NCI-H526 (cell line): ENCODE data around the gene CCSER1.

Experiments
- DNase-seq, 2 experiments: peaks; one replicate each; lab custom pipeline; 2025; lab: John Stamatoyannopoulos, UW

Gene CCSER1

GRCh38 chr4:90958256-90958895 lies 831.2 kb downstream of the CCSER1 start:
- peak; percentile 35 to 39 for DNase-seq

- DNase-seq = no peak
Observed at GRCh38 chr4:90960433-90960832, 833.2 kb downstream of the CCSER1 start.

DNA sequence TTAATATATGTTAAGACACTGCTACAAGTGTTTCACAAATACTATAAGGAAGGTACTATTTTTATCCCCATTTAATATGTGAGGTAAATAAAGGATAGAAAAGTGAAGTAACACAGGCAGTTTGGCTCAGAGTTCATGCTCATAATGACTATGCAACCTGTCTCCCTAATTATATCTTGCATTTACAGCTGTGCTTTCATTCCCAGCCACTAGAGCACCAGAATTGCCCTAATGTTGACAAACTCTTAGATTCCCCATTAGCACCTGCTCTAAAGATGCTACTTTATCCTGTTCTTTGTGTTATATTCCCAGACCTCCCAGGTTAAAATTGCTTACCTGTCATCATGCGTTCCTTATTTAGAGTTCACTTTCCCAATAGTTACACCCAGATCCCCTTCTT lies 833.6 kb downstream of the CCSER1 start:
- DNase-seq = no peak

- no peak for DNase-seq
Observed at GRCh38 chr4:90970021-90970420, 842.8 kb downstream of the CCSER1 start.

DNA sequence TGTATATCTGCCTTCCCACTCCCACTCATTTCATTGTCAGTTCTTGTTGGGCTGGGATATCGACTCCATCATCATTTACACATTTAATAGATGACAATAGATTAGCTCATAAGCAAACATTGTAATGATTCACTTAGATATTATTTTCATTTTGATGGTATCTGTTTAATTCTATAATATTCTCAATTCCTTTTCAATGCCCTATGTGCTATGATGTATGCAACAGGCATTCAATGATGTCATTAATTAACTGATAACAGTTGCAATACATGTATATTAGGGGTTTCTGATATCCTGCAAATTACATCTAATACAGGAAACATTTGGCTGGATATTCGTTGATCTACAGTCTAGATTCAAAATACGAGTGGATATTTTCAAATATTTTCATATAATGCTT lies 850.5 kb downstream of the CCSER1 start:
- DNase-seq = no peak

- no peak for DNase-seq
Observed at GRCh38 chr4:90979556-90979955, 852.4 kb downstream of the CCSER1 start.

- no peak for DNase-seq
Observed at GRCh38 chr4:90982813-90983212, 855.6 kb downstream of the CCSER1 start.

- no peak for DNase-seq
Observed at GRCh38 chr4:90990284-90990683, 863.1 kb downstream of the CCSER1 start.

GRCh38 chr4:90992213-90992612 lies 865.0 kb downstream of the CCSER1 start:
- no peak for DNase-seq

- no peak for DNase-seq
Observed at GRCh38 chr4:90994851-90995574, 867.8 kb downstream of the CCSER1 start.

DNA sequence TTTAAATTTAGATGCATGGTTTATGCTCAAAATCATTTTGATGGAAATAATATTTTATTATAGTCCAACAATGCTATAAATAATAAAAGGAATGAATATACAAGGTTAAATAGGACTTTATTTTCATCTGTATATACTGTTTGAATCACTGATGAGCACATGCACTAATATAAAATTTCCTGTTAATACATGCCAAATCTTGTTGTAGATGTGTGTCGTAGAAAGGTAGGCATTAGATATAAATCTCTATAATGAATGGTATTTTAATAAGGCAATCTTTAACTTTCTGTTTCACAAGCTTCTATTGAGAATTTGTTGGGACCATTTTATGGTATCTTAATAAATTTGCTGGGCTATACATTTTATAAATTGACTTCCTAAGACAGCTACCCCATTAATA lies 868.8 kb downstream of the CCSER1 start:
- DNase-seq = no peak

DNA sequence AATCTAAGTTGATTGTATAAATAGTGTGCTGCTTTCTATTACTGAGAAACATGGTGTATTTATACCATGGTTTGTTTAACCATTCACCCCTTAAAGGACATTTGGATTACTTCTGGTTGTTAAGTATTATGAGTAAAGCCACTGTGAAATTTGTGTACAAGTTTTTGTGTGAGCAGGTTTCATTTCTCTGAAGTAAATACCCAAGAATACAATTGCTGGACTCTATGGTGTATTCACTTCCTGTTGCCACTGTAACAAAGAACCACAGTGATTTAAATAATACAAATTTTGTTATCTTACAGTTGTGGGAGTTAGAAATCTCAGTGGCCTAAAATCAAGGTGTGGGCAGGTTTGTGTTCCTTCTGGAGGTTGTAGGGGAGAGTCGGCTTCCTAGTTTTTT lies 869.6 kb downstream of the CCSER1 start:
- no peak for DNase-seq

DNA sequence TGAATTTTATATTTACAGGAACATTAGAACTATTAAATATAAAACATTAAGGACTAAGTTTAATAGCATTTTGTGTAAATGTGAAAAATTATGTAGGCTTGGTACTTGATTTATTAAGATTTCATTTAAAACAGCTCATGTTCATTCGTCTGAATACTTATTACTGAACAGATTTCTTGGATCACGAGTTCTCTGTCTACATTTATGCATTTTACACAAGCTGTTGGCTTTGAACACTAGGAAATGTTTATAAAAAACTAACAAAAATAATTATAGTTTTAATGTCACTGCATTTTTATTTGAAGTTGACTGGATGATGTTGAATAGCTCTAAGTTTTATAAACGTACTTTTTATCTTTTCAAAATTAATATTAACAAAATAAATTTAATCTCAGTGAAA lies 888.7 kb downstream of the CCSER1 start:
- no peak for DNase-seq

DNA sequence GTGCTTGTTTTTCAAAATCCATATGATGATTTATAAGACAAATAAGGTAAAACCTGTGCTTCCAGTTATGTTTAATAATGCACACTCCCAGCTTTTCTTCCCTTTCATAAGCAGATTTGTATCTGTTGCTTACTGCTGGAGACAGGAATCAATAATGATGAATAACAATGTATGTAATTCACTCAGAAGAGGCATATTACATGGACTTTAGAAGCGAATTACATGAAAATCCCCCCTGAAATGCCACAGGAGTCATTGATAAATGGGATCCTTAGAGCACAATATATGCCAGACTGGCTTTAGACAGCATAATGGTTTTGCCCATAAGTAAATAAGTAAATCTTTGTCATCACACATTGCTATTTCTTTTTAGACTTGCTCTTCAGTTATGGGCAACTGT lies 892.3 kb downstream of the CCSER1 start:
- no peak for DNase-seq

GRCh38 chr4:91025241-91026148 lies 898.3 kb downstream of the CCSER1 start:
- no peak for DNase-seq

GRCh38 chr4:91028228-91028627 lies 901.0 kb downstream of the CCSER1 start:
- no peak for DNase-seq

- no peak for DNase-seq
Observed at GRCh38 chr4:91031761-91032160, 904.6 kb downstream of the CCSER1 start.

- no peak for DNase-seq
Observed at GRCh38 chr4:91032725-91033445, 905.7 kb downstream of the CCSER1 start.

- no peak for DNase-seq
Observed at GRCh38 chr4:91035276-91035675, 908.1 kb downstream of the CCSER1 start.

- DNase-seq = no peak
Observed at GRCh38 chr4:91037951-91038350, 910.8 kb downstream of the CCSER1 start.

DNA sequence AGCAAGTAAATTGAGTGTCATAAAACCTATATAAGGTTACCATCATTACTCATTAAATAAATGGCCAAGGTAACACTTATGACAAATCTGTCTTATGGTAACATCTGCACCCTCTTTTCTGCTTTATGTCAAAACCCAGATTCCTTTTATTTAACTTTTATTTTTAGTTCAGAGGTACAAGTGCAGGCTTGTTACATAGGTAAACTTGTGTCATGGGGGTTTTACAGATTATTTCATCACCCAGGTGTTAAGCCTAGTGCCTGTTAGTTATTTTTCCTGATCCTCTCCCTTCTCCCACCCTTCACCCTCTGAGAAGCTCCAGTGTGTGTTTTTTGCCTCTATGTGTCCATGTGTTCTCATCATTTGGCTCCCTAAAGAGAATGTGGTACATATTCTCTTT lies 930.7 kb downstream of the CCSER1 start:
- no peak for DNase-seq

GRCh38 chr4:91058345-91058744 lies 931.2 kb downstream of the CCSER1 start:
- no peak for DNase-seq
